Calu3 (cell line): ENCODE measurements around the gene ZSWIM3. TPM values are rescaled to one million over a fixed set of nuclear protein-coding genes. Genes with fewer than 3 reads are reported as not detected.
"Not testable (repeated sequence)": the region's sequence is repeated elsewhere in the genome, so short reads cannot be mapped to it uniquely, and the experiment has no call there.

Experiments
- BruUV-seq: library from RNA; stranded (reverse); fragments of 400-500 nt; replicated peaks from 2 replicates; lab custom pipeline; 2021; lab: Mats Ljungman, UMichigan
- CTCF ChIA-PET: fragments of 300-600 bp; sonication (Branson Sonifier 250); formaldehyde crosslinking; loops from one replicate; lab custom pipeline; 2022; ENCODE audit warnings: antibody characterized with exemption; lab: Charles Lee
- DNase-seq: peaks from one replicate; pipeline ENCODE4 v3.0.0; 2022
- H3K27ac Mint-ChIP-seq: one replicate; pipeline ENCODE4 v1.8.0; 2022; ENCODE audit warnings: mixed read lengths; ENCODE audit not compliant: unreplicated experiment
- H3K27me3 Mint-ChIP-seq: one replicate; pipeline ENCODE4 v1.8.0; 2022; ENCODE audit warnings: mixed read lengths; ENCODE audit not compliant: unreplicated experiment
- H3K36me3 Mint-ChIP-seq: one replicate; pipeline ENCODE4 v1.8.0; 2022; ENCODE audit warnings: mild to moderate bottlenecking, moderate library complexity, mixed read lengths; ENCODE audit not compliant: insufficient read depth, unreplicated experiment
- H3K4me1 Mint-ChIP-seq: one replicate; pipeline ENCODE4 v1.8.0; 2022; ENCODE audit warnings: mild to moderate bottlenecking, low read depth, mixed read lengths; ENCODE audit not compliant: unreplicated experiment
- H3K4me3 Mint-ChIP-seq: one replicate; pipeline ENCODE4 v1.8.0; 2022; ENCODE audit warnings: mild to moderate bottlenecking, low read depth, moderate library complexity, mixed read lengths; ENCODE audit not compliant: unreplicated experiment
- H3K9me3 Mint-ChIP-seq: one replicate; pipeline ENCODE4 v1.8.0; 2022; ENCODE audit warnings: low read depth, mixed read lengths; ENCODE audit not compliant: unreplicated experiment
- CTCF ChIP-seq: fragments of 200-600 bp; IDR thresholded peaks from one replicate; pipeline ENCODE4 v1.8.0; 2022; ENCODE audit warnings: antibody characterized with exemption; ENCODE audit not compliant: unreplicated experiment
- intact Hi-C: fragments of 100-400 bp; cut with micrococcal nuclease; formaldehyde crosslinking; loops from one replicate; pipeline ENCODE4 v1.10.0; 2022; ENCODE audit not compliant: unreplicated experiment
- total RNA-seq: library from RNA; stranded (reverse); gene quantifications from 2 replicates; pipeline ENCODE4 v1.2.3, GENCODE V29; 2022

ZSWIM3 gene
- total RNA-seq, 1 experiment from 2014 or later = 5.2 TPM

GRCh38 chr20:45897289-45897688, 39.9 kb downstream of the ZSWIM3 start:
- no TSS peak for BruUV-seq
- H3K27ac Mint-ChIP-seq = no peak overlapping the region
- DNase-seq = no peak
- H3K27me3 Mint-ChIP-seq = no peaks in the 10 kb centered on the region
- peaks cover 5% of the 10 kb centered on the region for H3K4me1 Mint-ChIP-seq
- peaks cover 11% of the 10 kb centered on the region for H3K36me3 Mint-ChIP-seq
- no peak overlapping the region for H3K4me3 Mint-ChIP-seq
- TF ChIP-seq CTCF = no peak
- H3K9me3 Mint-ChIP-seq = no peaks in the 10 kb centered on the region
- CTCF ChIA-PET = interaction anchor here (1.4 kb wide), 1 partner anchor 16 kb away, joined by 3 read pairs; the partner anchor contains the start of gene ZSWIM1
- intact Hi-C loops = no loop called here

DNA sequence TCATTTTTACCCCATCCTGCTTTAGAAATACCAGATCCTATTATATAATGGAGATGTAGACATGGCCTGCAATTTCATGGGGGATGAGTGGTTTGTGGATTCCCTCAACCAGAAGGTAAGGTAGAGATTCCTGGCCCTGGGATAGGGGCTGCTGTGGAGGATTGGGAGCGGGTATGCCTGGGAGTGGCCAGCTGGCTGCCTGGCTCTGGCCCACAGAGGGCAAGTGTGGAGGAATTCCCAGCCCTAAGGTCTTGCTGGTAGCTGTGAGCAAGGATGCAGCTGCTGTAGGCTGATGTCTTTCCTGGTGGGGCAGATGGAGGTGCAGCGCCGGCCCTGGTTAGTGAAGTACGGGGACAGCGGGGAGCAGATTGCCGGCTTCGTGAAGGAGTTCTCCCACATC, 40.3 kb downstream of the ZSWIM3 start:
- BruUV-seq = no TSS peak
- Mint-ChIP-seq H3K4me3 (no peak overlapping the region), H3K4me1 (peaks cover 1% of the 10 kb centered on the region), H3K27ac (no peak overlapping the region), H3K27me3 (no peaks in the 10 kb centered on the region), H3K36me3 (peaks cover 7% of the 10 kb centered on the region), H3K9me3 (no peaks in the 10 kb centered on the region)
- CTCF ChIA-PET = interaction anchor here (1.4 kb wide), 1 partner anchor 17 kb away, joined by 3 read pairs; the partner anchor contains the start of gene ZSWIM1
- intact Hi-C loops = no loop called here
- TF ChIP-seq CTCF = no peak
- DNase-seq = no peak

DNA sequence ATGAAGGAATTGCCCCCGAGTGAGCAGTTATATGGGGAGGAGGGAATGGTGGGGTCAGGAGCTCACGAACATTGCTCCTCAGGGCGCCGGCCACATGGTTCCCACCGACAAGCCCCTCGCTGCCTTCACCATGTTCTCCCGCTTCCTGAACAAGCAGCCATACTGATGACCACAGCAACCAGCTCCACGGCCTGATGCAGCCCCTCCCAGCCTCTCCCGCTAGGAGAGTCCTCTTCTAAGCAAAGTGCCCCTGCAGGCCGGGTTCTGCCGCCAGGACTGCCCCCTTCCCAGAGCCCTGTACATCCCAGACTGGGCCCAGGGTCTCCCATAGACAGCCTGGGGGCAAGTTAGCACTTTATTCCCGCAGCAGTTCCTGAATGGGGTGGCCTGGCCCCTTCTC, 40.9 kb downstream of the ZSWIM3 start:
- no peak for TF ChIP-seq CTCF
- H3K36me3 Mint-ChIP-seq = peaks cover under 1% of the 10 kb centered on the region
- BruUV-seq = TSS peak; percentile 58
- no peaks in the 10 kb centered on the region for H3K27me3 Mint-ChIP-seq
- H3K4me3 Mint-ChIP-seq = no peak overlapping the region
- H3K4me1 Mint-ChIP-seq = no peaks in the 10 kb centered on the region
- CTCF ChIA-PET = interaction anchor here (1.4 kb wide), 1 partner anchor 17 kb away, joined by 3 read pairs; the partner anchor contains the start of gene ZSWIM1
- H3K27ac Mint-ChIP-seq = no peak overlapping the region
- H3K9me3 Mint-ChIP-seq = no peaks in the 10 kb centered on the region
- DNase-seq = no peak
- intact Hi-C loops = no loop called here

DNA sequence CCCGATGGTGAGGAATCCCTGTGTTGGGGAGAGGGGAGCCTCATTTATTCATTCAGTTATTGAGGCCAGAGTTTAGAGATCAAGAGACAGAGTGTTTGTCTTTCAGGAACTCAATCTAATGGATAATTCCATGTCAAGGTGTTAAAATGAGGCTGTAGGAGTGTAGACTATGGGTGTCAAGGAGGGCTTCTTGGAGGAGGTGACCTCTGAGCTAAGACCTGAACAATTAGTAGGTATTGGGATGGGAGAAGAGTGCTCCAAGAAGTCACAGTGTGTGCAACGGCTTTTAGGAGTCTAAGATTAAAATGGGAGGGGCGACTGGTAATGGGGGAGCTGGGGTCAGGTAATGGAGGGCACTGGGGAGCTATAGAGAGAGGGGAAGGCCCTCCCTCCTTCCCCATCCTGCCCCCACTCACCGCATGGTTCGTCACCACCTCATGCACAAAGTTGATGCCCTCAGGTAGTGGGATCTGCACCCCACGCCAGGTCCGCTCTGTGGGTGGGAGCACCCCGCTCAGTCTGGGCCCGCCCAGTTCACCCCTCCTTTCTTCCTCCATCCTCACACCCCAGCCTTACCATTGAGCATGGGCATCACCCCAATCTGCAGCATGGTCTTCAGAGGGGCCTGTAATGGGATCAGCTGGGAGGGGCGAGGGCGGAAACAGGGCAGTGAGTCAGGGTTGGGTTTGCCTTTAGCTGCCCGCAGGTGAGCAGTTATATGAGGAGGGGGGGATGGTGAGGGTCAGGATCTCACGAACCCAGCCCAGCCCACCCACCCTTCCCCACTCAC, 41.8 kb downstream of the ZSWIM3 start:
- no peak overlapping the region for H3K27ac Mint-ChIP-seq
- no peaks in the 10 kb centered on the region for H3K9me3 Mint-ChIP-seq
- H3K4me3 Mint-ChIP-seq = no peak overlapping the region
- no peaks in the 10 kb centered on the region for H3K36me3 Mint-ChIP-seq
- CTCF ChIA-PET = interaction anchor here (0.5 to 1.5 kb wide), 2 partner anchors 8 to 127 kb away, joined by 3 read pairs; partner anchors contain the start of gene CTSA
- DNase-seq = no peak
- intact Hi-C loops = no loop called here
- no peak for TF ChIP-seq CTCF
- H3K4me1 Mint-ChIP-seq = no peaks in the 10 kb centered on the region
- no peaks in the 10 kb centered on the region for H3K27me3 Mint-ChIP-seq
- BruUV-seq = no TSS peak

- H3K9me3 Mint-ChIP-seq, H3K27ac Mint-ChIP-seq, H3K36me3 Mint-ChIP-seq, intact Hi-C loops, H3K4me3 Mint-ChIP-seq, DNase-seq, BruUV-seq, H3K27me3 Mint-ChIP-seq, H3K4me1 Mint-ChIP-seq: not testable (repeated sequence)
- CTCF ChIA-PET = interaction anchor here (0.8 kb wide), 1 partner anchor 10 kb away, joined by 3 read pairs; the partner anchor contains the start of genes CTSA and NEURL2
Observed at GRCh38 chr20:45901332-45901731, 43.9 kb downstream of the ZSWIM3 start.
